ENCODE results near the gene DCDC1. TPM values are rescaled to one million over a fixed set of nuclear protein-coding genes. Genes with fewer than 3 reads are reported as not detected.

The DCDC1 gene
- total RNA-seq, 1 donor from 2014 or later = 2.6 TPM

DNA sequence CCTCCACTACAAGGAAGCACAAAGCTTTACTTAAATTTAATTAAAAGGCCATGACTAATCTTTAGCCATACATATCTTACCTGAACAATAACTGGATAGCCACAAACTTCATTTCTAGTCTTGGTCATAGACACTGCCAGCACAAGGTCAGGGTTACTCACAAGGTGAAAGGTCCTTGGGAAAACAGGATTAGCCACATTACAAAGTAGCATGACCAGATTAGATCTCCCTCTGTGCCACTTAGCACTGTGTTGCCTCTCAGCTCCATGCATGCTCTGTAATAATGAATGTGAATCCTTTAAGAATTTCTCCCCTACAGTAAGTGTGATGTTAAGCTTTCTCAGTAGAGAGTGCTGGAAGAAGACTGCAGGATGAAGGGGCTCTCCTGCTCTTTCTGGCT lies 458.3 kb downstream of the DCDC1 start:
- TF ChIP-seq, protein P1, sequence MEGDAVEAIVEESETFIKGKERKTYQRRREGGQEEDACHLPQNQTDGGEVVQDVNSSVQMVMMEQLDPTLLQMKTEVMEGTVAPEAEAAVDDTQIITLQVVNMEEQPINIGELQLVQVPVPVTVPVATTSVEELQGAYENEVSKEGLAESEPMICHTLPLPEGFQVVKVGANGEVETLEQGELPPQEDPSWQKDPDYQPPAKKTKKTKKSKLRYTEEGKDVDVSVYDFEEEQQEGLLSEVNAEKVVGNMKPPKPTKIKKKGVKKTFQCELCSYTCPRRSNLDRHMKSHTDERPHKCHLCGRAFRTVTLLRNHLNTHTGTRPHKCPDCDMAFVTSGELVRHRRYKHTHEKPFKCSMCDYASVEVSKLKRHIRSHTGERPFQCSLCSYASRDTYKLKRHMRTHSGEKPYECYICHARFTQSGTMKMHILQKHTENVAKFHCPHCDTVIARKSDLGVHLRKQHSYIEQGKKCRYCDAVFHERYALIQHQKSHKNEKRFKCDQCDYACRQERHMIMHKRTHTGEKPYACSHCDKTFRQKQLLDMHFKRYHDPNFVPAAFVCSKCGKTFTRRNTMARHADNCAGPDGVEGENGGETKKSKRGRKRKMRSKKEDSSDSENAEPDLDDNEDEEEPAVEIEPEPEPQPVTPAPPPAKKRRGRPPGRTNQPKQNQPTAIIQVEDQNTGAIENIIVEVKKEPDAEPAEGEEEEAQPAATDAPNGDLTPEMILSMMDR (conservative IDR thresholded peaks at IDR 0.05) = no peak
- Mint-ChIP-seq H3K27ac (ENCODE audit: unreplicated experiment) (no peak overlapping the region), H3K27me3 (ENCODE audit: low read depth) (no peaks in the 10 kb centered on the region), H3K4me1 (peaks cover 5% of the 10 kb centered on the region), H3K4me3 (no peak overlapping the region), H3K36me3 (ENCODE audit: low read depth) (no peaks in the 10 kb centered on the region), H3K9me3 (no peaks in the 10 kb centered on the region)
- no peak for DNase-seq (ENCODE audit: low read depth, low spot score)

DNA sequence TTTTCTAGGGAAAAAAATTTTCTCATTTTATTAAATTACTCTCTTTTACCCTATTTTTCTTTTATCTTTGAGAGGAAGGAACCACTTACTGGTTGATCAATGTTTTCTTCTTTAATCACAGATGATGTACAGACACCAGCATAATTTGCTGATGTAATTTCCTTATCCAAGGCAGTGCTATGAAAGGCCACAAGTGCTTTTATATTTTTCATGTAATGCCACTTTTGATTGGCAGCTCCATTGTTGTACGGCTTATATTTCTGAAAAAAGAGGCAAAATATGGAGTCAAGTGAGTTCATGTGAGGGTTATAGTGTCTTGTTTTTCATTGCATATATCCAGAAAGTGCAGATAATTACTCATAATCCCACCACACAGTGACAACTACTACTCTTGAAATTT lies 460.7 kb downstream of the DCDC1 start:
- Mint-ChIP-seq H3K4me3 (no peak overlapping the region), H3K4me1 (no peaks in the 10 kb centered on the region)

DNA sequence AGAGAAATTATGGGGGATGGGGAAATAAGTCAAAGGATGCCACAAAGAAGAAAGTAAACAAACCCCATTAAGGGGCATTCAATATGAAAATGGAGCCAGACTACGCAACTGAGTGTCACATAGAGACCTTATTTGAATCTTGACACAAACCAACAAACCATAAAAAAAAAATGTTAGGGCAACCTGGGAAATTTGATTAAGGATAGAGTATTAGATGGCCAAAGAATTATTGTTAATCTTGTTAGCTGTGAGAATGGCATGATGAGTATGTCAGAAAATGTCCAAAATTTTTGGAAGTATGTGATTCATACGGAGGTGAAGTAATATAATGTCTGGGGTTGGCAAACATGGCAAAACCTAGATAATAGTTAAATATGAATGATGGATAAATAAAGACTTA lies 461.3 kb downstream of the DCDC1 start:
- H3K27me3 Mint-ChIP-seq (ENCODE audit: low read depth) = no peaks in the 10 kb centered on the region
- H3K27ac Mint-ChIP-seq (ENCODE audit: unreplicated experiment) = no peak overlapping the region
- TF ChIP-seq, protein P1 (conservative IDR thresholded peaks at IDR 0.05) = no peak
- H3K4me1 Mint-ChIP-seq = no peaks in the 10 kb centered on the region
- H3K36me3 Mint-ChIP-seq (ENCODE audit: low read depth) = no peaks in the 10 kb centered on the region
- H3K4me3 Mint-ChIP-seq = no peak overlapping the region
- DNase-seq (ENCODE audit: low read depth, low spot score) = no peak
- no peaks in the 10 kb centered on the region for H3K9me3 Mint-ChIP-seq

More for the DNA sequence above, 460.7 kb downstream of the DCDC1 start:
- Mint-ChIP-seq H3K27me3 (ENCODE audit: low read depth) (no peaks in the 10 kb centered on the region), H3K27ac (ENCODE audit: unreplicated experiment) (no peak overlapping the region), H3K9me3 (no peaks in the 10 kb centered on the region), H3K36me3 (ENCODE audit: low read depth) (no peaks in the 10 kb centered on the region)
- DNase-seq (ENCODE audit: low read depth, low spot score) = no peak
- TF ChIP-seq, protein P1 (conservative IDR thresholded peaks at IDR 0.05) = no peak

DNA sequence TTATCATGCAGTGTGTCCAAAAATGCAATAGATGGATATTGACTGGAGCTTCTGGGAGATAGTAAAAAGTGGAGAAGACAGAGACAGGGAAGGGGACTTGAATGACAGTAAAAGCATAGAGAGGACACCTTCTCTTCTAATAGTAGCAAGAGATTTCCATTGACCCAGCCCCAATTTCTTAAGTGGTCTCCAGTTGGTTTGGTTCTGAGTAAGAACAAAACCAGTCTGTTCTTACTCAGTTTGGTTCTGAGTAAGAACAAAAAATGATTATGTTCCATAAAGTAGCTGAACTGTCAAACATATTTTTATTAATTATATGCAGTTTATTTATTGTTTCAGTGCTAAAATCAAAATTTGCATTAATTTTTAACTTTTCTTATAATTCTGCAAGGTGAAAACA lies 466.6 kb downstream of the DCDC1 start:
- Mint-ChIP-seq H3K4me3 (no peak overlapping the region), H3K27ac (ENCODE audit: unreplicated experiment) (no peak overlapping the region), H3K4me1 (no peaks in the 10 kb centered on the region), H3K27me3 (ENCODE audit: low read depth) (no peaks in the 10 kb centered on the region), H3K36me3 (ENCODE audit: low read depth) (no peaks in the 10 kb centered on the region), H3K9me3 (no peaks in the 10 kb centered on the region)
- TF ChIP-seq, protein P1 (conservative IDR thresholded peaks at IDR 0.05) = no peak
- no peak for DNase-seq (ENCODE audit: low read depth, low spot score)

DNA sequence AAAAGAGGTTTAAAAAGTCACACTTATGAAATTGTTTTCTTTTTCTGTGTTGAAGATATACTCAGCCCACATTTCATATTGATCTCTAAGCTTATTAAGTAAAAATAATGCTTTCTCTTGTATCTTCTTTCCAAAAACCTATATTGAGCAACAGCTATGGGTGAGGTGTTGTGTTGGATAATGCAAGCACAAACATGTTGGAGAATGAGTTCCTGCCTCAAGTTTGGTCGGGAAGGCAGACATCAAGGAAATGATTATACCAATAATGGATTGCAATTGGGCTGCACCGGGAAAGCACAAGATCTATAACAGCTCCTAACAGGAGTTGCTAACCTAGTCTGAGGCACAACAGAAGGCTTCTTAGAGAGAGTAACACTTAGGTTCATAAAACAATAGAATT lies 474.5 kb downstream of the DCDC1 start:
- no peaks in the 10 kb centered on the region for H3K9me3 Mint-ChIP-seq
- no peaks in the 10 kb centered on the region for H3K4me1 Mint-ChIP-seq
- TF ChIP-seq, protein P1 (conservative IDR thresholded peaks at IDR 0.05) = no peak
- no peak for DNase-seq (ENCODE audit: low read depth, low spot score)
- H3K27ac Mint-ChIP-seq (ENCODE audit: unreplicated experiment) = no peak overlapping the region
- H3K27me3 Mint-ChIP-seq (ENCODE audit: low read depth) = no peaks in the 10 kb centered on the region
- no peak overlapping the region for H3K4me3 Mint-ChIP-seq
- no peaks in the 10 kb centered on the region for H3K36me3 Mint-ChIP-seq (ENCODE audit: low read depth)

DNA sequence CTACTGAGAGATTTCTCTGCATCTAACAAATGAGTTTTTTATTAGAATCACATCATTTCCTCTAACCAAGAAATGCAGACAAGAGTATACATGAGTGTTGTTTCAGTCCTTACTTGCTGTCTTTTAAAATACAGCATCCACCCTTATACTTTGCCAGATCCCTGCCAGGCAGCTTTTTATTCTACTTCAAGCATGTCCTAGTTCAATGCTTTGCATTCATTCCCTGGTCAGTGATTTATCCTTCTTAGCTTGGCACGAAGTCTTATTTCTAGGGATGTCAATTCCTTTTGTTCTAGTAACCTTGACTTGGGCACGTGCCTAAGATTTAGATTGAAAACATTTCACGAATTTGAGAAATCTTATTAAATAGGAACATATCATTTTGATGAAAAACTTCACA lies 476.2 kb downstream of the DCDC1 start:
- Mint-ChIP-seq H3K36me3 (ENCODE audit: low read depth) (no peaks in the 10 kb centered on the region), H3K27me3 (ENCODE audit: low read depth) (no peaks in the 10 kb centered on the region), H3K27ac (ENCODE audit: unreplicated experiment) (no peak overlapping the region), H3K9me3 (no peaks in the 10 kb centered on the region), H3K4me3 (no peak overlapping the region), H3K4me1 (no peaks in the 10 kb centered on the region)
- TF ChIP-seq, protein P1 (conservative IDR thresholded peaks at IDR 0.05) = no peak
- DNase-seq (ENCODE audit: low read depth, low spot score) = no peak
